WI38 (cell line): ENCODE data around the gene CAMSAP1.

Source experiments
- H3K4me3 ChIP-seq: 2 replicates; pipeline ENCODE4 v1.5.1; 2011; ENCODE audit warnings: low read depth, mild to moderate bottlenecking, control low read depth, low read length
- CTCF ChIP-seq: IDR thresholded peaks from 2 replicates; pipeline ENCODE4 v1.5.1; 2012; ENCODE audit warnings: low read depth, mild to moderate bottlenecking, control low read depth, low read length

The CAMSAP1 gene

GRCh38 chr9:135933114-135933513, 25.8 kb upstream of the CAMSAP1 start:
- no peak for TF ChIP-seq CTCF

DNA sequence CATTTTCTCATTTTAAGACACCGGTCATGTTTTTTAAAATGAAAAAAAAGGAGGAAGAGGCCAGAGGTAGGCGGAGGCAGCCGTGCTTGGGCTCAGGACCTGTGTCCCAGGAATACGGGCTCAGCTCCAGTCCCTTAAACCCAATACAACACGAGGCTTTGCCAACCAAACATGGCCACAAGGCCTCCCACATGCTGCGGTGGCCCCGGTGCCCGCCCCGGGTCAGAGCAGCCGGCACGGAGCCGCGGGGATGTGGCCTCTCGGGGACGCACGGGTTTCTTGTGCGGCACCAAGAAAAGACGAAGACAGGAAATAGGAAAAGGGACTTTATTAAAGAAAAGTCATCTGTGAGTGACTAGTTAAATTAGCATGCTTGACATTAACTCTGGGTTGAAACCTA, 25.3 kb upstream of the CAMSAP1 start:
- no peak for TF ChIP-seq CTCF
- no peak overlapping the region for H3K4me3 ChIP-seq

More at GRCh38 chr9:135933114-135933513, 25.8 kb upstream of the CAMSAP1 start:
- H3K4me3 ChIP-seq = no peak overlapping the region

DNA sequence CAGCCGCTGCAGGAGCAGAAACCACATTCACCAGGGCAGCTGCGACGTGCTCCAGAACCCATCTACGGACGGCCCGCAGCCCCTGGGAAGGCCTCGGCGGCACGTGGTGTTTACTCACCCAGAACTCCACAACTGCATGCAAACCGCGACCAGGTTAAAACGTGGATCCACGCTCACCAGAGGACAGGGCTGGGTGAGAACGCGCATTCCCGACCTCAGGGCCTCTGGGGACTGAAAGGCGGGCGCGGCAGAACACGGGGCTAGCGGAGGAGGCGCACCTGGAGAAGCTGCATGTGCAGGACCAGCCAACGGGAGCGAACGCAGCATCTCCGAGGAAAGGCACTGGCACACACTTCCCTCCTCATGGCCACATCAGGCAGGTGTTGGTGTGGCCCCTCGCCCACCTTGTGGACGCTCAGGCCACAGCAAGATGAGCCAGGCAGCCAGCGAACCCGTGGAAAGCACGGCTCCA, 24.0 kb upstream of the CAMSAP1 start:
- no peak for TF ChIP-seq CTCF
- no peak overlapping the region for H3K4me3 ChIP-seq

- no peak overlapping the region for H3K4me3 ChIP-seq
- no peak for TF ChIP-seq CTCF
Observed at GRCh38 chr9:135930446-135931345, 23.4 kb upstream of the CAMSAP1 start.

DNA sequence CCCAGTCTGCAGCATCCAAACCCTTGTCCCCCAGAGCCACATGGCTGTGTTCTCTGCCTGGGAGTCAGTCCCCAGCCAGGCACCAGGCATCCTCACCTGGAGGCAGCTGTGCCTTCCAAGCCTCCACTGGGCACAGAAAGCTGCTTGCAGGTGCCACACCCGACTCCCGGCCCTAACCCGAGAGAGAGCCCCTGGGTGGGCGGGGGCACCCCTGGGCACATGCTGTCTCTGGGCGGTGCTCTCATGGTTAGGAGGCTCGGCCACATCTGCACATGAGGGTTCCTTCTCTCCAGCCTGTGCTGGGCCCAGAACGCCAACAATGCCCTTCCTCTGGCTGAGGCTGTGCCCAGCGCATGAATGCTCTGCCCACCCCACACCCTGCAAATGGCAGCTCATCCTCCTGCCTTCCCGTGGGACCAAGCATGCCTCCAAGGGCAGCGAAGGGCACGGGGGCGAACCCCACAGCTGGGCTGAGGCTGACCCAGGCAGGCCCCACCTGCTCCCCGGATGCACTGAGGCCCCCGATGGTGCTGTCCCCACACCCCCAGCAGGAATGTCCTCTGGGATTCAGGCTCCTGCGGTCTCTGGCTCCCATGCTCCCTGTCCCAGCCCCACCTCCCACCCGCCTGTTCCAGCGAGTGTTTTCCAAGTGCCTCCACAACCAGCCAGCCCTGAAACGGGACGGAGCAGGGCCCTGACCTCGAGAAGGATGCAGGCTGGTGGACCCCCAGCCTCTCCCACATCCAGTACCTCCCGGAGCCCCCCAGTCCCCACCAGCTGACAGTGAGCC, 22.5 kb upstream of the CAMSAP1 start:
- TF ChIP-seq CTCF = no peak
- no peak overlapping the region for H3K4me3 ChIP-seq

DNA sequence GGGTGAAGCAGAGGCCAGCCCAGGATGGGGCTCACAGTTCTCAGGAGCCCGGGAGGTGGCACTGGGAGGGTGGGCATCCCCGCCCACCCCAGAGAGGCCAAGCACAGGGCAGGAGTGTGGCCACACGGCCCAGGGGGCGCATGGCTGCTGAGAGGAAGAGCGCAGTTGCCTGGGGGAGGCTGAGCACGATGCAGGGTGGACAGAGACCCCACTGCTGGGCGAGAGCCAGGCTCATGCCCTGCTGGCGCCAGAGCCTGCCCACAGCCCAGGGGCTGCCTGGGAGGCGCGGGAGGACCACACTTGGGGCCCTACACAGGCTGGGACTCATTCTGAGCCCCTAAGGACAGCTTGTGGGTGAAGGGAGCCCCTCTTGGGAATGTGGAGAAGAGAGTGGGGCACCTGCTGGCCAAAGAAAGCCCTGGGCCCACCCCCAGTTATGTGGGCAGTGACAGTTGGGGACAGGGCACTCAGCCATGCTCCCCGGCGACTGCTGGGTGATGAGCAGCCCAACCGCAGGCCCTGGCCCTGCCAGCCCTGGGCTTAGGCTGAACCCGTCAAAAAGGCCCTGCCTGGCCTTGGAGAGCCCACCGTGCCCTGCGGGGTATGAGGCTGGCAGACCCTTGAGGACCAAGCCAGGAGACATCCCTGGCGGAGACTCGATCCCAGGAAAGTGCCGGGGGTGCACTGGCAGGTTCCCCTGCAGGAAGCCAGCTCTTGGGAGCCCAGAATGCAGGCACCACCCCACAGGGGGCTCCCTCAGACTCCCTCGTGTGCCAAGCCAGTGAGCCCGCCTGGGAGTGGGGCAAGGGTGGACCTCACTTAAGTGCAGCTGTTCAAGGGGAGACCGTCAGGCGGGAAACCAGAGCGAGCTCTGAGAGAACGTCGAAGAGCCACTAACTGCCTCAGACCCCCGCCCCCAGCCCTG, 21.6 kb upstream of the CAMSAP1 start:
- no peak overlapping the region for H3K4me3 ChIP-seq
- TF ChIP-seq CTCF = no peak
